Measurements from ENCODE around the gene GOLM1. TPM values are rescaled to one million over a fixed set of nuclear protein-coding genes. Genes with fewer than 3 reads are reported as not detected.

Gene GOLM1
- total and polyA plus RNA-seq, 9 of the 15 experiments (the other 6 are each of a cell fraction or from before 2014, with no cell fraction given), result 0.09 to 0.96 (median 0.40) TPM; not detected in 4

GRCh38 chr9:86005253-86005775 is 94.0 kb downstream of the GOLM1 start:
- no peak overlapping the region for H3K9ac ChIP-seq (ENCODE audit: insufficient read depth in 1 of 2, low read depth in 2 of 2, low read length in 2 of 2)
- DNase-seq (ENCODE audit: extremely low read depth in 1 of 4, low spot score in 3 of 4), result no peak
- no peak for FAIRE-seq
- H2AFZ ChIP-seq (ENCODE audit: low read depth, low read length), result no peak overlapping the region
- H3K27ac ChIP-seq (ENCODE audit: extremely low read depth, low read depth, low read length), result no peak overlapping the region
- intact Hi-C loops (cut with micrococcal nuclease), result no loop called here
- peaks cover 4% of the 10 kb centered on the region; the same call in 1 of the 2 replicates for H3K9me3 ChIP-seq (replicated peaks; ENCODE audit: control insufficient read depth, insufficient read depth, low read depth, low read length)
- POLR2A ChIA-PET, result interaction anchor here (0.7 kb wide), 1 partner anchor 22 kb away, joined by 3 read pairs; no protein-coding TSS in a partner anchor
- H3K4me3 ChIP-seq, result no peak overlapping the region
- in situ Hi-C loops (cut with MboI), result no loop called here
- ATAC-seq, result no peak
- WGBS (ENCODE audit: insufficient coverage, low coverage, missing lambda C conversion rate), result 100% methylated on average over 1 of the region's 1 CpG
- CTCF ChIA-PET (ENCODE audit: low intra/inter-chr PET ratio), result no interaction called here
- no peaks in the 10 kb centered on the region for H3K27me3 ChIP-seq (ENCODE audit: control insufficient read depth in 2 of 2, insufficient read depth in 2 of 2, low read length in 2 of 2)
- no peaks in the 10 kb centered on the region for H4K20me1 ChIP-seq (replicated peaks; ENCODE audit: control insufficient read depth, insufficient read depth, low read length)
- BruUV-seq (replicated peaks), result no TSS peak
- no peaks in the 10 kb centered on the region for H3K9me1 ChIP-seq (ENCODE audit: control insufficient read depth, insufficient read depth, low read length)
- no peak overlapping the region for H3K4me2 ChIP-seq (ENCODE audit: insufficient read depth, low read length)
- H3K4me1 ChIP-seq (replicated peaks in 1 of 2; ENCODE audit: control insufficient read depth in 2 of 2, insufficient read depth in 2 of 2, low read length in 2 of 2), result no peaks in the 10 kb centered on the region
- H3K79me2 ChIP-seq (ENCODE audit: control insufficient read depth, insufficient read depth, low read length), result no peaks in the 10 kb centered on the region
- peaks cover 61% of the 10 kb centered on the region; the same call in 1 of the 3 replicates for H3K36me3 ChIP-seq (ENCODE audit: control insufficient read depth, insufficient read depth, low read length)
- TF ChIP-seq FOXK1 (CRISPR knock-in tag; IDR thresholded peaks at IDR 0.05; ENCODE audit: borderline replicate concordance) (no peak), STAT5B (CRISPR knock-in tag; IDR thresholded peaks at IDR 0.05) (no peak), IFI16 (CRISPR knock-in tag; IDR thresholded peaks at IDR 0.05) (no peak), MYNN (IDR thresholded peaks at IDR 0.05) (no peak), MYNN (CRISPR knock-in tag; IDR thresholded peaks at IDR 0.05) (no peak), STAT6 (CRISPR knock-in tag; IDR thresholded peaks at IDR 0.05) (no peak), ZNF785 (CRISPR knock-in tag; IDR thresholded peaks at IDR 0.05) (no peak), ZBTB9 (CRISPR knock-in tag; IDR thresholded peaks at IDR 0.05) (no peak), NFE2L1 (tag; IDR thresholded peaks at IDR 0.05; ENCODE audit: borderline replicate concordance, low read depth) (no peak), FOXK2 (conservative IDR thresholded peaks at IDR 0.05 in 1 of 2, IDR thresholded peaks at IDR 0.05 in 1 of 2; ENCODE audit: low read depth in 2 of 2) (no peak), HNRNPH1 (optimal IDR thresholded peaks at IDR 0.05; ENCODE audit: low read depth, low read length) (no peak)
- TF ChIP-seq, protein P1, sequence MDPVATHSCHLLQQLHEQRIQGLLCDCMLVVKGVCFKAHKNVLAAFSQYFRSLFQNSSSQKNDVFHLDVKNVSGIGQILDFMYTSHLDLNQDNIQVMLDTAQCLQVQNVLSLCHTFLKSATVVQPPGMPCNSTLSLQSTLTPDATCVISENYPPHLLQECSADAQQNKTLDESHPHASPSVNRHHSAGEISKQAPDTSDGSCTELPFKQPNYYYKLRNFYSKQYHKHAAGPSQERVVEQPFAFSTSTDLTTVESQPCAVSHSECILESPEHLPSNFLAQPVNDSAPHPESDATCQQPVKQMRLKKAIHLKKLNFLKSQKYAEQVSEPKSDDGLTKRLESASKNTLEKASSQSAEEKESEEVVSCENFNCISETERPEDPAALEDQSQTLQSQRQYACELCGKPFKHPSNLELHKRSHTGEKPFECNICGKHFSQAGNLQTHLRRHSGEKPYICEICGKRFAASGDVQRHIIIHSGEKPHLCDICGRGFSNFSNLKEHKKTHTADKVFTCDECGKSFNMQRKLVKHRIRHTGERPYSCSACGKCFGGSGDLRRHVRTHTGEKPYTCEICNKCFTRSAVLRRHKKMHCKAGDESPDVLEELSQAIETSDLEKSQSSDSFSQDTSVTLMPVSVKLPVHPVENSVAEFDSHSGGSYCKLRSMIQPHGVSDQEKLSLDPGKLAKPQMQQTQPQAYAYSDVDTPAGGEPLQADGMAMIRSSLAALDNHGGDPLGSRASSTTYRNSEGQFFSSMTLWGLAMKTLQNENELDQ (CRISPR knock-in tag; IDR thresholded peaks at IDR 0.05; ENCODE audit: borderline replicate concordance), result no peak
- TF ChIP-seq, protein P2, sequence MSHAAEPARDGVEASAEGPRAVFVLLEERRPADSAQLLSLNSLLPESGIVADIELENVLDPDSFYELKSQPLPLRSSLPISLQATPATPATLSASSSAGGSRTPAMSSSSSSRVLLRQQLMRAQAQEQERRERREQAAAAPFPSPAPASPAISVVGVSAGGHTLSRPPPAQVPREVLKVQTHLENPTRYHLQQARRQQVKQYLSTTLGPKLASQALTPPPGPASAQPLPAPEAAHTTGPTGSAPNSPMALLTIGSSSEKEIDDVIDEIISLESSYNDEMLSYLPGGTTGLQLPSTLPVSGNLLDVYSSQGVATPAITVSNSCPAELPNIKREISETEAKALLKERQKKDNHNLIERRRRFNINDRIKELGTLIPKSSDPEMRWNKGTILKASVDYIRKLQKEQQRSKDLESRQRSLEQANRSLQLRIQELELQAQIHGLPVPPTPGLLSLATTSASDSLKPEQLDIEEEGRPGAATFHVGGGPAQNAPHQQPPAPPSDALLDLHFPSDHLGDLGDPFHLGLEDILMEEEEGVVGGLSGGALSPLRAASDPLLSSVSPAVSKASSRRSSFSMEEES (CRISPR knock-in tag; IDR thresholded peaks at IDR 0.05), result no peak

All from K562 (cell line).